Tibial nerve (tissue), 4 donors: Measurements from ENCODE around the gene PTH1R. TPM values are rescaled to one million over a fixed set of nuclear protein-coding genes. Genes with fewer than 3 reads are reported as not detected.

Source experiments
- DNase-seq, 2 donors: peaks; one replicate each; pipeline ENCODE4 v3.0.0-alpha.2; 2019; ENCODE audit warnings: low spot score in 2 of 2
- H3K27ac ChIP-seq, 4 donors: fragments of 200-600 bp; sonication (generic) in 3 of 4; one replicate each; pipeline ENCODE4 v1.5.1; 2017 to 2019; ENCODE audit warnings: mild to moderate bottlenecking in 1 of 4
- H3K27me3 ChIP-seq, 2 donors: fragments of 200-600 bp; sonication (generic) in 1 of 2; one replicate each; pipeline versions ENCODE4 v1.5.1 to v1.6.0; 2017 to 2019
- H3K36me3 ChIP-seq, 3 donors: fragments of 200-600 bp; sonication (generic); one replicate each; pipeline ENCODE4 v1.5.1; 2018 to 2019
- H3K4me1 ChIP-seq, 4 donors: fragments of 200-600 bp; sonication (generic) in 3 of 4; one replicate each; pipeline ENCODE4 v1.5.1; 2017 to 2019
- H3K4me3 ChIP-seq, 4 donors: fragments of 200-600 bp; sonication (generic) in 3 of 4; one replicate each; pipeline ENCODE4 v1.5.1; 2017 to 2019; ENCODE audit warnings: mild to moderate bottlenecking in 1 of 4, moderate library complexity in 1 of 4
- H3K9me3 ChIP-seq, 4 donors: fragments of 200-600 bp; sonication (generic) in 3 of 4; one replicate each; pipeline ENCODE4 v1.5.1; 2017 to 2019
- CTCF ChIP-seq, 5 experiments: fragments of 200-600 bp in 3 of 5; fragments of 450-650 bp in 2 of 5; sonication (generic) in 3 of 5; IDR thresholded peaks; one replicate each; pipeline ENCODE4 v1.5.1; 2016 to 2019; ENCODE audit warnings: antibody characterized with exemption in 5 of 5, mild to moderate bottlenecking in 3 of 5, moderate library complexity in 2 of 5
- EP300 ChIP-seq, 2 donors: sonication (generic); formaldehyde crosslinking; IDR thresholded peaks; one replicate each; pipeline ENCODE4 v1.6.1; 2017; ENCODE audit warnings: antibody characterized with exemption in 2 of 2, mild to moderate bottlenecking in 1 of 2
- POLR2A ChIP-seq, 2 donors: fragments of 450-650 bp; IDR thresholded peaks; one replicate each; pipeline ENCODE4 v1.6.1; 2017; ENCODE audit warnings: antibody characterized with exemption in 2 of 2, mild to moderate bottlenecking in 2 of 2, moderate library complexity in 2 of 2
- WGBS, 2 donors: methylation state at CpG; one replicate each; pipeline ENCODE4 v1.1.5; 2018; 5-methylcytosine and 5-hydroxymethylcytosine counted together
- total RNA-seq, 4 donors: library from RNA; depleted of rRNA; stranded (reverse); fragments of >200 nt; gene quantifications; one replicate each; pipeline ENCODE4 v1.1.0, GENCODE V29; 2016

Gene PTH1R
- total RNA-seq, 4 donors from 2014 or later, result 8.1 to 14.3 (median 13.6) TPM

DNA sequence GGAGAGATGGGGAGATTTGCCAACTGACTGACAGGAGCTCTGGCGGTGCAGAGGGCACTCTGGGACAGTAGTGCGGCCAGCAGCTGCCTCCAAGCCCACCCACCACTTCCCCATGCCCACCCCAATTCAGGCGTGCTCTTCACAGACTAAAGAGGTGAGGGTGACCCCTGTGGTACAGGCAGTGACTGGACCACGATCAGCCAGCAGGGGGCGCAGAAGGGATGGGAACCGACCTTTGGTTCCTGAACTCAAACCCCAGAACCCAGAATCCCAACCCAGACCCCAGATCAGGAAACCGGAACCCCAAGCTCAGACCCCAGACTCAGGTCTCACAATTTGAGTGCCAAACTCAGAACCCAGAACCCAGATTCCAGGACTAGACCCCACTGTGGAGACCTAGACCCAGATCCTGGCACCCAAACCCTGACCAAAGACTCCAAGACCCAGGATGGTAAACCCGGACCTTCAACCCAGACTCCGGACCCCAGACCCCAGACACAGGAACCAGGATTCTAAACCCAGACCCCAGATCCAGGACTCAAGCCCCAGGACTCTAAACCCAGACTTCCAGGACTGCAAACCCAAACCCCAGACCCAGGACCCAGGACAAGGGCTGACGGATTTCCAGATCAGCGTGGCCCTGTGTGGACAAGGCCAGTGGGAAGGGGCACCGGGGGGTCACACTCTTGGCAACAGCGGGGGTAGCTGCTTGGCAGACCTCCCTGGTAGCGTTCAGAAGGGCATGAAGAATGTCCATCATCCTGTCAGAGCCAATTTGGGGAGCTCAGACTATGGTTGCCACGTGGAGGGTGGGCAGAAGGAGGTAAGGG is 10.6 kb upstream of the PTH1R start:
- no peaks in the 10 kb centered on the region for H3K36me3 ChIP-seq
- peaks cover 13 to 73% (median 41%) of the 10 kb centered on the region in 4 donors for H3K4me1 ChIP-seq
- TF ChIP-seq EP300 (IDR thresholded peaks at IDR 0.05) (no peak), CTCF (IDR thresholded peaks at IDR 0.05) (peak; percentile 85 to 92 (median 88)), POLR2A (IDR thresholded peaks at IDR 0.05) (no peak)
- H3K27me3 ChIP-seq, result no peaks in the 10 kb centered on the region
- H3K9me3 ChIP-seq, result no peaks in the 10 kb centered on the region
- DNase-seq, result peak; percentile 75 to 91
- H3K27ac ChIP-seq, result peak overlapping the region; percentile 53 to 83 (median 71)
- 26 to 33% methylated on average over 11 to 15 of the region's 15 CpGs for WGBS, 2 donors
- no peak overlapping the region for H3K4me3 ChIP-seq

DNA sequence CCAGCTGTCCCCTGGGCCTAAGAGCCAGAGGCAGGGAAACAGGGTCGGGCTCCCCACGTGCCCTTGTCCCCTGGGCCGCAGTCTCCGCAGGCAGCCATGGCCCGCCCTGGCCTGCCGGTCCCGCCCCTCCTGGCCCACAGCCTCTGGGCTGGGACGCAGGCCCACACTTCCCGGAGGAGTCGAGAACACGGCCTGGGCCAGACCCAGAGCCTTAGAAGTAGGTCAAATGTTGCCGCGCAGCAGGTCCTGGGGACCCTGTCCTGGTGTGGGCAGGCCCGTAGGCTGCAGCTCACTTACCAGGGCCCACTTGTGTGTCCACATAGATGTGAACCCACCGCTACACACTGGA is 10.0 kb upstream of the PTH1R start:
- 11 to 17% methylated on average over 7 to 14 of the region's 15 CpGs for WGBS, 2 donors
- peaks cover 13 to 79% (median 41%) of the 10 kb centered on the region in 4 donors for H3K4me1 ChIP-seq
- H3K4me3 ChIP-seq, result no peak overlapping the region
- no peaks in the 10 kb centered on the region for H3K36me3 ChIP-seq
- H3K9me3 ChIP-seq, result no peaks in the 10 kb centered on the region
- peak overlapping the region; percentile 53 to 83 (median 71) for H3K27ac ChIP-seq
- H3K27me3 ChIP-seq, result no peaks in the 10 kb centered on the region
- peak; percentile 70 to 75 for DNase-seq
- TF ChIP-seq POLR2A (IDR thresholded peaks at IDR 0.05), result no peak
- TF ChIP-seq EP300 (IDR thresholded peaks at IDR 0.05), result peak; percentile 43 to 67
- no peak for TF ChIP-seq CTCF (IDR thresholded peaks at IDR 0.05)

DNA sequence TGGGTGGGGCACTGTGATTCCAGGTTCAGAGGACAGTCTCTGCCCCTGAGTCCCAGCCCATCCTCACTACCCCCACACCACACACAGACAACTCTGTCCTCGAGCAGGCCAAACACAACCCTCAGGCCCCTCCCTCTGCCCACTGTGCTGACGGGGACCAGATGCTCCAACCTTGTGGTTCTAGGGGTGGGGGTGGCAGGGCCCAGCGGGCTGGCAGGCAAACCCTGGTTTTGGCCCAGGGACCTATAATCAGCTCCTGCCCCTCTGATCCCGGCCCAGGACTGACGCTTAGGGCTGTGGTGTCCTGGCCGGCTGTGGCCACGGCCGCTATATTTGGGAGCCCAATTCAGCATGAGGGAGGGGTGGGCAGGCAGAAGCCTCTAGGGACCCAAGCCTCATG is 9.2 kb upstream of the PTH1R start:
- H3K27me3 ChIP-seq, result no peaks in the 10 kb centered on the region
- TF ChIP-seq CTCF (IDR thresholded peaks at IDR 0.05), result no peak
- TF ChIP-seq POLR2A (IDR thresholded peaks at IDR 0.05), result no peak
- no peak for TF ChIP-seq EP300 (IDR thresholded peaks at IDR 0.05)
- peak overlapping the region; percentile 53 to 83 (median 71) for H3K27ac ChIP-seq
- peaks cover 13 to 87% (median 43%) of the 10 kb centered on the region in 4 donors for H3K4me1 ChIP-seq
- 74% methylated on average over 7 to 8 of the region's 8 CpGs for WGBS, 2 donors
- H3K4me3 ChIP-seq, result no peak overlapping the region
- DNase-seq, result no peak
- H3K9me3 ChIP-seq, result no peaks in the 10 kb centered on the region
- no peaks in the 10 kb centered on the region for H3K36me3 ChIP-seq

DNA sequence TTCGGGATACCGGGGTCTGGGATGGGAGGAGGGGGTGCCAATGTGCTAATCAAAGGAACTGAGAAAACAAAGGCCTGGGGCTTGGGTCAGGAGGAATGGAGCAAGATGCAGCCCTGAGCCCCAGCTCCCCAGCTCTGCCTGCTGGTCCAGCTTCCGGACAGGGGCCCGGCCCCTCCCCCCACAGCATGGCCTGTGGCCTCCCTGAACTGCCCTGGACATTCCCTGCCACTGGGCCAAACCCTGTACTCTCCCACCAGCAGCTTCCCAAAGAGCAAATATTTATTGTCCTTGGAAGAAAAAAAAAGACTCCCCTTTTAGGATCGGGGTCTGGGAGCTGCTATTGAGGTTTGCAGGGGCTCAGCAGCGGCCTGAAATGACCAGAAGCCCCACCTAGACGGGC is 8.6 kb upstream of the PTH1R start:
- Histone ChIP-seq H3K36me3 (no peaks in the 10 kb centered on the region), H3K27ac (peak overlapping the region in 3 of 4 donors; percentile 34 to 83 (median 82)), H3K27me3 (no peaks in the 10 kb centered on the region), H3K9me3 (no peaks in the 10 kb centered on the region), H3K4me3 (no peak overlapping the region), H3K4me1 (peaks cover 13 to 93% (median 47%) of the 10 kb centered on the region in 4 donors)
- DNase-seq, result no peak
- TF ChIP-seq CTCF (IDR thresholded peaks at IDR 0.05) (no peak), POLR2A (IDR thresholded peaks at IDR 0.05) (no peak), EP300 (IDR thresholded peaks at IDR 0.05) (no peak)
- WGBS, 2 donors, result 48 to 51% methylated on average over 7 of the region's 7 CpGs

GRCh38 chr3:46869440-46869839 is 8.1 kb upstream of the PTH1R start:
- H3K27me3 ChIP-seq, result no peaks in the 10 kb centered on the region
- peak overlapping the region in 3 of 4 donors; percentile 34 to 83 (median 82) for H3K27ac ChIP-seq
- no peaks in the 10 kb centered on the region for H3K36me3 ChIP-seq
- H3K4me1 ChIP-seq, result peaks cover 13 to 94% (median 47%) of the 10 kb centered on the region in 4 donors
- no peaks in the 10 kb centered on the region for H3K9me3 ChIP-seq
- TF ChIP-seq POLR2A (IDR thresholded peaks at IDR 0.05) (no peak), CTCF (IDR thresholded peaks at IDR 0.05) (no peak), EP300 (IDR thresholded peaks at IDR 0.05) (no peak)
- no peak for DNase-seq
- WGBS, 2 donors, result 63 to 66% methylated on average over 10 of the region's 10 CpGs
- no peak overlapping the region for H3K4me3 ChIP-seq
